GM18508 (cell line): Measurements from ENCODE around the gene AOPEP.

Source experiments
- ATAC-seq: cut with Tn5 transposase; IDR thresholded peaks from one replicate; pipeline ENCODE4 v1.9.1; 2021; ENCODE audit warnings: moderate number of reproducible peaks; ENCODE audit not compliant: insufficient read depth, unreplicated experiment

AOPEP gene

DNA sequence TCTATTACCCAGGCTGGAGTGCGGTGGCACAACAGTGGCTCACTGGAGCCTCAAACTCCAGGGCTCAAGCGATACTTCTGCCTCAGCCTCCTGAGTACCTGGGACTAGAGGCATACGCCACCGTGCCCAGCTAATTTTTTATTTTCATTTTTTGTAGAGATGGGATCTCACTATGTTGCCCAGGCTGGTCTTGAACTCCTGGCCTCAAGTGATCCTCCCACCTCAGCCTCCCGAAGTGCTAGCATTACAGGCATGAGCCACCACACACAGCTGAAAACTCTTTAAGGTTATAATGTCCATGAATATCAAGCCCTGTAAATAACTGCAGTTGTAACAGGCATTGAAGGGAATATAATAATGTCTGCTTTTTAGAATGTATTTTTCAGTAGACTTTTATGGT is 271.2 kb downstream of the AOPEP start:
- ATAC-seq = no peak

DNA sequence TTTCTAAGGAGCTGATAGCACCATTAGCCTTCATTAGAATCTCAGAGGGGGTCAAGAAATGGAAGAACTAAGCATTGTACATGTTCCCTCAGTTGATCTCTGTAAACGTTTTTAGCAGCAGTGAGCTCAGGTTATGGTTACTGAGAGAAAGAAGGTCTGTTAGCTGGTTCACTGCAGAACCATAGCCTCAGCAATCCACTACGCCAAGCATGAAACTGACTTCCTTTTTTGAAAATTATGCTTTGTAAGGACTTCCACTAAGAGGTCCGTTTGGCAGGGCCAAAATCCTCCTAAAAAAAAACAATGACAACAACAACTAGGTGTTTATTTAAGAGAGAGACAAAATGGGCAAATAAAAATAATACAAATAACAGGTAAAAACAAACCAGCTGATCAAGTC is 273.3 kb downstream of the AOPEP start:
- no peak for ATAC-seq

DNA sequence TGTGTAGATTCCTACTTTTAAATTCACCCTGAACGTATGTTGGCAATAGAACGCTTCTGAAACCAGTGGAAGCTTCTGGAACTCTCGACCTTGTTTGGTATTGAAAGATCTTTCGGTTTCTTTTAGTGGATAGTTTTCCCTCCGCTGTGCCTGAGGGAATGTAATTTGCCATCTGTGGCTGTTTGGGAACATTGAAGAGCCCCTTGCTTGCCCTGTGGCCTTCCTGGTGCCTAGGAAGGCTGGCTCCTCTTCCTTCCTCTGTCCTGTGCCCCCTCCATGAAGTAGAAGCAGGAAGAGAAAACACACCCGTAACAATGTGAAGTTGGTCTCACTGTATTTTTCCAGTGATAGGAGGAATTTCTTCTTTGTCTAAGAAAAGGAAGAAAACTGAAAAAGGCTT is 274.3 kb downstream of the AOPEP start:
- ATAC-seq = no peak

- ATAC-seq = no peak
Measured at GRCh38 chr9:95001720-95002119, 275.2 kb downstream of the AOPEP start.

DNA sequence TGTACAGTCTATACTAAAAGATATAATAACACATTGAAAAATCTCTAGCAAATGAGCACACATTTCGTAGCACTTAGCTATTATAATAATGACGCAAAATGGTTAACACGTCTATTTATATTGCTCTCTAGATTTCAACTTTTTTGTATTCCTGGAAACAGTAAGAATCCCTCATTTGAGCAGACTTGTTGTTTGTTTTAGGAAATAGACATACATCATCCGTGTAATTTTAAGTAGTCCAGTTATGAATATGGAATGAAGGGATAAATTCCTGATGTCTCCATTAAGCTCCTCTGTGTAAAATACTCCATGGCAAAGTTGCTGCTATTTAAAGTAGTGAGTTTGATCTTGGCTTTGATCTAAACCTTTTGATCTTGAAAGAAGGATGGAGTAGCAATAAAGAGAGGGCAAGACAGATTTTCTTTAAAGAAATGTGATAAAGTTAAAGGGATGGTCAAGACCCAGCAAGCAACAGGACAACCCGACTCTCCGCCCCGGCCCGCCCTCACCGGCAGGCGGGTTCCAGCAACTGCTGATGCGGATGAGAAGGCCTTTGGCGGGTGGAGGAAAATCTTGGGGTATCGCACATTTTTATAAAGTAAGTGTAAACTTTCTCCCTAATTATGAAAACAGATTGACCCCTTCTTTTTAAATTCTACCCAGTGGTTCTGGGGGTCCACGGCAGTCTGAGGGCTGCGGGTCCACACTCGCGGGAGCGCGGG is 277.4 kb downstream of the AOPEP start:
- no peak for ATAC-seq

GRCh38 chr9:95004411-95005277 is 278.1 kb downstream of the AOPEP start:
- no peak for ATAC-seq

GRCh38 chr9:95005278-95006143 is 279.0 kb downstream of the AOPEP start:
- ATAC-seq = no peak

DNA sequence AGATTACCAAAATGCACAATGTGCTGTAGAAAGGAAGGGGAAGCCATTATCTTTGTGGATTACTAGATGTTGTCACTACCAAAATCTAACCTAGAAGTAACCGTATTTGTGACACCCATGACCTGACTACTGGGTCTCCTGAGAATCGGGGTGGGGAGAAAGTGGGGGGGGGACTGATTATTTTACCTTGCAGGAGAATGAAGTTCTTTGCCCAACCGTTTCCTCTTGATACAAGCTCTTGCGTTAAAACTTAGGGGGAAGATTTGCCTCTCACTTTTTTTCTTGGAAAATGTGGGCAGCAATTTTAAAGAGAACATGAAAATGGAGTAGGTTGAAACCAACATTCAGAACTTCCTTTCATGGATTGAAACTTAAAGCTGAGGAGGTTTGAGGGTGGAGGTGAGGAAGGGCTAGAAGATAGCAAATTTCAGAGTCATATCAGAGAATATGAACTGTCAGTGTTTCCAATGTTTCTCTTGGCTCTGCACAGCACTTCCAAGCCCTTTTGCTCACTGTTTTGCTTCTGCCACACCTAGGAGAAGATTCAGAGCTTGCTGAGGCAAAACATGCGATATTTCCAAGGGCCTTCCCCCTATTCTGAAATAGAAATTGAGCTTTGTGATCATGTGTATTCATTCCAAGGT is 280.8 kb downstream of the AOPEP start:
- no peak for ATAC-seq

DNA sequence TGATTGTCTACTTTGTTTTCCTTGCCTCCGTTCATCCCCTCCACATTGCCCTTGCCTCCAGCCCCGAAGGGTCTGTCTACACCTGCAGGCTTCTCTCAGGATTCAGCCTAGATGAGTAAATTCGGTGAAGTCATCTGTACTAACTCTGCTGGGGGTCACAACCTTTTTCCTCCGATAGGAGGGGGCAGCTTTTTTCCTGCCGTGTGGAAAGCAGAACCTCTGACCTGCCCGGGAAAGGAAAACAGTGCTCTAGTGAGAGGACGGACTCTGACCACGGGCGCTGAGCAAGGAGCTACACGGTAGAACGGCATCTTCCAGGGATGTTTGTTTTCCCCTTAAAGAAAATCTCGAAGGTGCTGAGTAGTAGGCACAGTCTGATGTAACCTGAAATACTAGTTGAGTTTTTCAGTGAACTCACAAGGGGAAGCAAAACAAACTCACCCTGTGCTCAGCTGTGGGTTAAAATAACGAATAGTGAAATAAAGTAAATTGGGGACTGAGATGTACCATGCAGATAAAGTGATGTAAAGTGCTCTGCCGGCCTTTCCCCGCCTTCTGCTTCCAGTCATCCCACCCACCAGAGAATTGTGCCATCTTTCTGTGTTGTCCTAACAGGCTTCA is 281.8 kb downstream of the AOPEP start:
- ATAC-seq = no peak

GRCh38 chr9:95009459-95009858 is 283.0 kb downstream of the AOPEP start:
- no peak for ATAC-seq

GRCh38 chr9:95010431-95010838 is 283.9 kb downstream of the AOPEP start:
- no peak for ATAC-seq

DNA sequence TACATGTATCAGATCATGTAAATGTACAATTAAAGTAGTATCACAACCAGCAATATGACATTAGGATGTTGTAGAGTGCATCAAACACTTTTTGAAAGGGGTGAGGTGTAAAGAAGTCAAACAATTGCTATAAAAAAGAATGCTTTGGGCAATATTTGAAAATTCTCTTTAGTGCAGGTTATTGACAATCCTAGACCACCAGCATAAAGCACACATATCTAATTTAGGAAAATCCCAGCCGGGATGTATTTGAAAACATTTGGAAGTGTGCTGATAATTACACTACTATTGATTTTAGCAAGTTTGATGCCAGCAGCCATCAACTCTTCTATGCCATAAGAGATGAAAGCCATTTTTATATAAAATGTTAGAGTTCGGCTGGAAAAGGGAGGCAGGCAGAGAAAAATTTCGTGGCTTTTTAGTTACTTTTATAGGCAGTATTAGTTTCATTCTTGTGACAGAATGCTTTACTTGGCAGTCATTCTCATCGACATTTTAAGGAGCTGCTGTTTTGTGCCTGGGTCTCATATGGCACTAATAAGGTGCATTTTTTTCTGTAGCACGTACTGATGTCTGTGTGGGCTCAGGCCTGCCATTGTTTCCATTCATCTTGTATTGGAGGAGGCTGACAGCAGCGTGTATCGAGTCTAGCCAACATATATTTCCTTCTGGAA is 285.7 kb downstream of the AOPEP start:
- no peak for ATAC-seq

DNA sequence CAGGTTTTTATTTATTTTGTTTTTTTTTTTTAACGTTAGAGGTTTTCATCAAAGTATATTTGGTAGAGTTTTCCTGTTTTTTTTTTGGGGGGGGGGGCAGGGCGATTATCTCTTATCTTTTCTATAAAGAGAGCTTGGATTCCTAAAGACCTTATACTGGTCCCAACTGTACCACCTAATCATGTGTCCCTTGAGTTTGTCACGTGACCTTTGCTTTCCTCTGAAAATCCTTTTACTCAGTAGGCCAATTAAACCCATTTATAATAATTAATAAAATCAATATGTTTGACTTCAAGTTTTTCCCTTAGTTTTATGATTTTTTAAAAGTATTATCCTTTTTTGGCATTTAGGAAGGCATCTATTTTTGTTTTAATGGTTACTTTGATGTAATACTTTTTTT is 286.4 kb downstream of the AOPEP start:
- no peak for ATAC-seq

DNA sequence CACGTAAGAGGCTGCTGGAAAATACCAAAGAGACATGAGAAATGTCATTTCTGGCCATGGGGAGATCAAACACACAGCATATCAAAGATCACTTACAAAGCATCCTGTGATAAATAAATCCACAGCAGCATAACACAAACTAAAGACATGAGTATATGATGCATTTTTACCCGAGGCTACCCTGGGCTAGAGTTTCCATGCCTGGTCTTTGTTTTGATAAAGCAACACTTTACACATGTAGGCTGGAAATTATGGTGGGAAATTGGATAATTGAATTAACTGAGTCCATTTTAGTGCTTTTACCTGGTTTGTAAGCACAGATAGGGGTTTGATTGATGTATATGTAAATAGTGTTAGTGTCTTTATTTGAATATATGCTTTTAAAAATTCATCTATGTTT is 288.4 kb downstream of the AOPEP start:
- no peak for ATAC-seq

GRCh38 chr9:95015569-95015968 is 289.1 kb downstream of the AOPEP start:
- ATAC-seq = no peak

DNA sequence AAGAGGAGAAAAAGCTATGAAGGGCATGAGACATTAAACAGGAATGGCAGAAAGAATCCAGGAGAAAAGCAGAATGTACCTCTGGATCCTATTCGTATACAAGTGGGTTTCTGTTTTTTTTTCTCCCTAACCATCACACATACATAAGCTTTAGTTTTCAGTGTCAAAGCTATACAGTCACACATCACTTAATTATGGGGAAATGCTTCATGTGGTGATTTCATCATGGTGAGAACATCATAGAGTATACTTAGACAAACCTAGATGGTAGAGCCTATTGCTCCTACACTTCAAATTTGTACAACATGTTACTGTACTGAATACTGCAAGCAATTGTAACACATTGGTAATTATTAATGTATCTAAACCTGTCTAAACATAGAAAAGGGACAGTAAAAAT is 290.6 kb downstream of the AOPEP start:
- no peak for ATAC-seq

DNA sequence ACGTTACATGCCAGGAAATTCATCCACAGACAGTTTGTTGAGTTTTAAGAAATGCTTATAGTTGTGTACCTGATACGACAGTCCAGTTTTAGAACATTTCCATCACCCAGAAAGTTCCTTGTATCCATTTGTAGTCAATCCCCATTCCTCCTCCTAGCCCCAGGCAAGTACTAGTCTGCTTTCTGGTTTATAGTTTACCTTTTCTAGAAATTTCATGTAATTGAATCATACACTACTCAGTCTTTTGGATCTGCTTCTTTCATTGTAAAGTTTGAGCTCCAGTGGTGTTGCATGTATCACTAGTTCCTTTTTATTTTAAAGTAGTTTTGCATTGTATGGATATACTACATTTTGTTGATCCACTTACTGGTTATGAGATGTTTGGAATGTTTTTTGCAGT is 291.2 kb downstream of the AOPEP start:
- no peak for ATAC-seq

- no peak for ATAC-seq
Measured at GRCh38 chr9:95018099-95018936, 291.8 kb downstream of the AOPEP start.
